ENCODE results near the gene HECA.

Gene HECA

DNA sequence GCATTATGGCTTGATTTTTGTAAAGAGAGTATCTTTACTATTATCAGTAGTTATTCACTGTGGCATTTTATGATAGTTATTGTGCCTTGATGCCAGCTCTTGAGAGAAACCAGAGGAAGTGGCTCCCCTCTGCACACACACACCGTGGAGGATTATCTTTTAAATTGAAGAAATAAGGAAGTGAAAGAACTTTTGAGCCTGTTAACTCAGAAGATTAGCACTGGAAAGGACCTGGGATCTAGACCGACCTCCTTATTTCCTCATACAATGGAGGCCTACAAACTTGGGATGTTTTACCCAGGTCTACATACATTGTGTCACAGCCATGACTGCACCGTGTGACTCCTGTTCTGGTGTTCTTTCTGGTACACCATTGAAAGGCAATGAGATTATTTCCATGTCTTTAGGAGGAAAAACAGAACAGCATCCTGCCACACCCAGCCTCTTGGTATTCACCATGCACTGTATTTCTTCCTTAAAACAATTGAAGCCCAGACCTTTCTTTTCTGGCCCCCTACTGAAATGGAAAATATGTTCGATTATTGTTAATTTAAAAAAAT lies 40.6 kb downstream of the HECA start:
- TF ChIP-seq NFIC (IDR thresholded peaks at IDR 0.05): no peak
- no peak for TF ChIP-seq FOXM1 (IDR thresholded peaks at IDR 0.05; ENCODE audit: borderline replicate concordance, low read depth)
- TF ChIP-seq, protein P1, sequence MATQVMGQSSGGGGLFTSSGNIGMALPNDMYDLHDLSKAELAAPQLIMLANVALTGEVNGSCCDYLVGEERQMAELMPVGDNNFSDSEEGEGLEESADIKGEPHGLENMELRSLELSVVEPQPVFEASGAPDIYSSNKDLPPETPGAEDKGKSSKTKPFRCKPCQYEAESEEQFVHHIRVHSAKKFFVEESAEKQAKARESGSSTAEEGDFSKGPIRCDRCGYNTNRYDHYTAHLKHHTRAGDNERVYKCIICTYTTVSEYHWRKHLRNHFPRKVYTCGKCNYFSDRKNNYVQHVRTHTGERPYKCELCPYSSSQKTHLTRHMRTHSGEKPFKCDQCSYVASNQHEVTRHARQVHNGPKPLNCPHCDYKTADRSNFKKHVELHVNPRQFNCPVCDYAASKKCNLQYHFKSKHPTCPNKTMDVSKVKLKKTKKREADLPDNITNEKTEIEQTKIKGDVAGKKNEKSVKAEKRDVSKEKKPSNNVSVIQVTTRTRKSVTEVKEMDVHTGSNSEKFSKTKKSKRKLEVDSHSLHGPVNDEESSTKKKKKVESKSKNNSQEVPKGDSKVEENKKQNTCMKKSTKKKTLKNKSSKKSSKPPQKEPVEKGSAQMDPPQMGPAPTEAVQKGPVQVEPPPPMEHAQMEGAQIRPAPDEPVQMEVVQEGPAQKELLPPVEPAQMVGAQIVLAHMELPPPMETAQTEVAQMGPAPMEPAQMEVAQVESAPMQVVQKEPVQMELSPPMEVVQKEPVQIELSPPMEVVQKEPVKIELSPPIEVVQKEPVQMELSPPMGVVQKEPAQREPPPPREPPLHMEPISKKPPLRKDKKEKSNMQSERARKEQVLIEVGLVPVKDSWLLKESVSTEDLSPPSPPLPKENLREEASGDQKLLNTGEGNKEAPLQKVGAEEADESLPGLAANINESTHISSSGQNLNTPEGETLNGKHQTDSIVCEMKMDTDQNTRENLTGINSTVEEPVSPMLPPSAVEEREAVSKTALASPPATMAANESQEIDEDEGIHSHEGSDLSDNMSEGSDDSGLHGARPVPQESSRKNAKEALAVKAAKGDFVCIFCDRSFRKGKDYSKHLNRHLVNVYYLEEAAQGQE (IDR thresholded peaks at IDR 0.05; ENCODE audit: low read depth): no peak

DNA sequence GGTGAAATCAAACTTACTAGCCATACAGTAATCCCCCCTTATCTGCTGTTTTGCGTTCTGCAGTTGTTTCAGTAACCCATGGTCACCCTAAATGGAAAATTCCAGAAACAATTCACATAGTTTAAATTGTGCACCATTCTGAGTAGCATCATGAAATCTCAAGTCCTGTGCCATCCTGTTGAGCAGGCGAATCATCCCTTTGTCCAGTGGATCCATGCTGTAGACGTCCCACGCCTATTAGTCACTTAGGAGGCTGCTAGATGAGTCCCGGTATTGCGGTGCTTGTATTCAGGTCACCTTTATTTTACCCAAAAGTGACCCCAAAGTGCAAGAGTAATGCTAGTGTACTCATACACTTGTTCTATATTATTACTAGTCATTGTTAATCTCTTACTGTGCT lies 46.4 kb downstream of the HECA start:
- TF ChIP-seq, protein P1 (IDR thresholded peaks at IDR 0.05; ENCODE audit: low read depth): no peak
- TF ChIP-seq YY1 (IDR thresholded peaks at IDR 0.05; ENCODE audit: low read depth): no peak
- TF ChIP-seq EP300 (IDR thresholded peaks at IDR 0.05; ENCODE audit: borderline replicate concordance): no peak

DNA sequence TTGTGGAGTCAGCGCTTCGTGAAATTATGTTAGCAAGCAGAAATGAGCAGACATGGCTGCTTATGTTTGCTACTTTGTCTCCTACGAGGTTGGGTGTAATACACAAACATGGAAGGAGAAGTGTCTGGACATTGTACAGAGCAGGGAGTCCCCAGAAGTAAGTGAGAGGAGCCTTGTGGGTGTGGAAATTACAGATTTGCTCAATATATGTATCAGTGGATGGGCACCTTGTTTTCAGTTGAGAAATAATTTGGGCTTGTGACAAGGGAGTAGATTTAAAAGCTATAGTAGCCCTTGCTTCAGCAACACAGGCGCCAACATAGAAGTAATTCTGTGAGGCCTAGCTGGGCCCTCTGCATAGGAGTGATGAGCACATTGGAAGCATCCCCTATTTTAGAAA lies 49.2 kb downstream of the HECA start:
- TF ChIP-seq RAD21 (IDR thresholded peaks at IDR 0.05; ENCODE audit: low read depth): no peak
- TF ChIP-seq, protein P1 (IDR thresholded peaks at IDR 0.05; ENCODE audit: low read depth): no peak
- no peak for TF ChIP-seq CEBPB (IDR thresholded peaks at IDR 0.05)
- no peak for TF ChIP-seq FOXM1 (IDR thresholded peaks at IDR 0.05; ENCODE audit: borderline replicate concordance, low read depth)
- no peak for TF ChIP-seq ZBTB7A (IDR thresholded peaks at IDR 0.05; ENCODE audit: low read depth)
- TF ChIP-seq, protein P2, sequence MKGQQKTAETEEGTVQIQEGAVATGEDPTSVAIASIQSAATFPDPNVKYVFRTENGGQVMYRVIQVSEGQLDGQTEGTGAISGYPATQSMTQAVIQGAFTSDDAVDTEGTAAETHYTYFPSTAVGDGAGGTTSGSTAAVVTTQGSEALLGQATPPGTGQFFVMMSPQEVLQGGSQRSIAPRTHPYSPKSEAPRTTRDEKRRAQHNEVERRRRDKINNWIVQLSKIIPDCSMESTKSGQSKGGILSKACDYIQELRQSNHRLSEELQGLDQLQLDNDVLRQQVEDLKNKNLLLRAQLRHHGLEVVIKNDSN (IDR thresholded peaks at IDR 0.05): no peak
- TF ChIP-seq EGR1 (IDR thresholded peaks at IDR 0.05): no peak
- TF ChIP-seq NFIC (IDR thresholded peaks at IDR 0.05): no peak
- TF ChIP-seq EP300 (IDR thresholded peaks at IDR 0.05; ENCODE audit: borderline replicate concordance): no peak
- TF ChIP-seq, protein P3, sequence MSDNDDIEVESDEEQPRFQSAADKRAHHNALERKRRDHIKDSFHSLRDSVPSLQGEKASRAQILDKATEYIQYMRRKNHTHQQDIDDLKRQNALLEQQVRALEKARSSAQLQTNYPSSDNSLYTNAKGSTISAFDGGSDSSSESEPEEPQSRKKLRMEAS (IDR thresholded peaks at IDR 0.05): no peak
- no peak for TF ChIP-seq CREB1 (IDR thresholded peaks at IDR 0.05; ENCODE audit: low read depth)
- TF ChIP-seq TAF1 (IDR thresholded peaks at IDR 0.05; ENCODE audit: low read depth): no peak
- no peak for TF ChIP-seq YY1 (IDR thresholded peaks at IDR 0.05; ENCODE audit: low read depth)
- no peak for TF ChIP-seq TCF12 (IDR thresholded peaks at IDR 0.05; ENCODE audit: low read depth)
- no peak for TF ChIP-seq TEAD4 (IDR thresholded peaks at IDR 0.05)

DNA sequence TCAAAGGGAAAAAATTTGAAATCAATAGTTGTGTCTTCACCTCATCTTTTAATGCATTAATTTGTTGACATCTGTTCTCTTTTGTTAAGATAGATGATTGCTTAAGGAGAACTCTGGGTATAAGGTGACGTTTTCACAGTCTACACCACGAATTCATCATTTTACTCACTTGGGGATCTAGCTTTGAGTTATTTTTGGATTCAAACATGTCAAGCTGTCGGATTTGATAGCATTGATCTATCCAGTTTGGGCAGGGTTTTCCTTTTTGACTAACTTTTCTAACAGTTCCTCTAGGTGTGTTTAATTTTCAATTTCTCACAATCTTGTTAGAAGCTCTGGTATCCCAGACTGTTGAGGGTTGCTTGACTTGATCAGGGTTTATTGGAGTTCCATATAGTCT lies 49.6 kb downstream of the HECA start:
- no peak for TF ChIP-seq TCF12 (IDR thresholded peaks at IDR 0.05; ENCODE audit: low read depth)
- TF ChIP-seq CREB1 (IDR thresholded peaks at IDR 0.05; ENCODE audit: low read depth): no peak

DNA sequence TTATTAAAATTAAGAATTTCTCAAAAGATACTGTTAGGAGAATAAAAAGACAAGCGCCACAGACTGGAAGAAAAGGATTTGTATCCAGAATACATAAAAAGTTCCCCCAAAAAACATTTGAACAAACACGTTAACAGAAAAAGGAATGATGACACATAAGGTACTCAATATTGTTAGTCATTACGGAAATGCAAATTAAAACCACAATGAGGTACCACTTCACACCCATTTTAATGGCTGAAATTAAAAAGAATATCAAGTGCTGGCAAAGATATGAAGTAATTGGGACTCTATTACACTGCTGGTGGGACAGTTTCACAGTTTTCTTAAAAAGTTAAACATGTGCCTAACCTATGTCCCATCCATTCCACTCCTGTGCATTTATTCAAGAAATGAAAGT lies 51.4 kb downstream of the HECA start:
- TF ChIP-seq YY1 (IDR thresholded peaks at IDR 0.05; ENCODE audit: low read depth) (no peak), CEBPB (IDR thresholded peaks at IDR 0.05) (no peak), ZBTB7A (IDR thresholded peaks at IDR 0.05; ENCODE audit: low read depth) (no peak), EGR1 (IDR thresholded peaks at IDR 0.05) (no peak), EP300 (IDR thresholded peaks at IDR 0.05; ENCODE audit: borderline replicate concordance) (no peak), TEAD4 (IDR thresholded peaks at IDR 0.05) (no peak), RAD21 (IDR thresholded peaks at IDR 0.05; ENCODE audit: low read depth) (no peak), TAF1 (IDR thresholded peaks at IDR 0.05; ENCODE audit: low read depth) (no peak), FOXM1 (IDR thresholded peaks at IDR 0.05; ENCODE audit: borderline replicate concordance, low read depth) (no peak), TCF12 (IDR thresholded peaks at IDR 0.05; ENCODE audit: low read depth) (no peak), NFIC (IDR thresholded peaks at IDR 0.05) (no peak), CREB1 (IDR thresholded peaks at IDR 0.05; ENCODE audit: low read depth) (no peak)
- TF ChIP-seq, protein P1 (IDR thresholded peaks at IDR 0.05; ENCODE audit: low read depth): no peak
- TF ChIP-seq, protein P3 (IDR thresholded peaks at IDR 0.05): no peak
- TF ChIP-seq, protein P2 (IDR thresholded peaks at IDR 0.05): no peak

Data from Ishikawa (cell line).